Epithelial cell of esophagus (primary cell): ENCODE measurements around the gene NRROS.

Experiments
- DNase-seq: peaks from one replicate; pipeline ENCODE4 v3.0.0; 2010; ENCODE audit warnings: low read depth
- H3K4me3 ChIP-seq: 2 replicates; pipeline ENCODE4 v1.5.1; 2011; ENCODE audit warnings: mild to moderate bottlenecking, low read length, control low read depth
- TF ChIP-seq, protein P1 (sequence below): IDR thresholded peaks from 2 replicates; pipeline ENCODE4 v1.5.1; 2011; ENCODE audit warnings: low read depth, mild to moderate bottlenecking, low read length, control low read depth, inconsistent platforms; ENCODE audit not compliant: insufficient read depth; ENCODE audit errors: missing control alignments

The NRROS gene

DNA sequence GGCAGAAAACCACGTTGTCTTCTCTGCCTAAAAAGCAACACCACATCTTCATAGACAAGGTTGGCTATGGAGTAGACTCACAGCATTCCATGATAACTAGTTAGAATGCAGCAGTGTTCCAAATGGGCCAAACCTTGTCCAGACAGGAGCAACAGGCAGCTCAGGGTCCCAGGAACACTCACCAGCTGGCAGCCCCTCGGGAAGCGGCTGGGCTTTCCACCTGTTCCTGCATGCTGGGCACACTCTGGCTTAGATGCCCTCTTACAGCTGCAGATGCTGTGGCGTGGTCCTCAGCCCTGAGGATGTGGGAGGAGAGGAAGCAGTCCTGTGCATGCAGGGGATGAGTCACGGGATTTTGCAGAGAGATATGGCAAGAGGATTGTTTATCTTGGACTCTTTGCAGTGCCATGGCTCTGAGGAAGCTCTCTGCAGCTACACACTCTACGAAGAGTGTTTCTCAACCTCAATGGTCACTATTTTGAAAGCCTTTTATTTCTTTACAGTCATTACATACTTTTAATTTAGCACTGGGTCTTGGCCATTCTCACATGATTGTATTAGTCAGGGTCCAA, 11.3 kb downstream of the NRROS start:
- no peak overlapping the region for H3K4me3 ChIP-seq
- TF ChIP-seq, protein P1, sequence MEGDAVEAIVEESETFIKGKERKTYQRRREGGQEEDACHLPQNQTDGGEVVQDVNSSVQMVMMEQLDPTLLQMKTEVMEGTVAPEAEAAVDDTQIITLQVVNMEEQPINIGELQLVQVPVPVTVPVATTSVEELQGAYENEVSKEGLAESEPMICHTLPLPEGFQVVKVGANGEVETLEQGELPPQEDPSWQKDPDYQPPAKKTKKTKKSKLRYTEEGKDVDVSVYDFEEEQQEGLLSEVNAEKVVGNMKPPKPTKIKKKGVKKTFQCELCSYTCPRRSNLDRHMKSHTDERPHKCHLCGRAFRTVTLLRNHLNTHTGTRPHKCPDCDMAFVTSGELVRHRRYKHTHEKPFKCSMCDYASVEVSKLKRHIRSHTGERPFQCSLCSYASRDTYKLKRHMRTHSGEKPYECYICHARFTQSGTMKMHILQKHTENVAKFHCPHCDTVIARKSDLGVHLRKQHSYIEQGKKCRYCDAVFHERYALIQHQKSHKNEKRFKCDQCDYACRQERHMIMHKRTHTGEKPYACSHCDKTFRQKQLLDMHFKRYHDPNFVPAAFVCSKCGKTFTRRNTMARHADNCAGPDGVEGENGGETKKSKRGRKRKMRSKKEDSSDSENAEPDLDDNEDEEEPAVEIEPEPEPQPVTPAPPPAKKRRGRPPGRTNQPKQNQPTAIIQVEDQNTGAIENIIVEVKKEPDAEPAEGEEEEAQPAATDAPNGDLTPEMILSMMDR = no peak
- DNase-seq = peak; percentile 95

DNA sequence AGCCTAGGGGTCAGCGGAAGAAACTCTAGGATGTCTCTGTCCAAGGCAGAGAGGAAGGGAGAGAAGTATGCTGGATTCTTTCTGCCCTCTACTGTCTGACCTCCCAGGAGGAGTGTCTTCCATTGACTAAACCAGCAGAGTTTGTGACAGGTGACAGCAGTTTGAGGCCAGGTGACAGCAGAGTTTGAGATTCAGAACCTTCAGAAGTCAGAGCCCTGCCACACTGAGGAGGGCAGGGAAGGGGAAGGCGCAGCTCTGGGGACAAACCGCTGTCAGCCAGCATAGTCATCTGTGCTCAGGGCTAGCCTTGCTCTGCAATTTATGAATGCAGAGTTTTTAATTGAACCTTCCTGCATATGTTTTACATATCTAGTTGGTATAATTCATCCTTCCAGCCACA, 12.3 kb downstream of the NRROS start:
- no peak for DNase-seq
- TF ChIP-seq, protein P1 = no peak

DNA sequence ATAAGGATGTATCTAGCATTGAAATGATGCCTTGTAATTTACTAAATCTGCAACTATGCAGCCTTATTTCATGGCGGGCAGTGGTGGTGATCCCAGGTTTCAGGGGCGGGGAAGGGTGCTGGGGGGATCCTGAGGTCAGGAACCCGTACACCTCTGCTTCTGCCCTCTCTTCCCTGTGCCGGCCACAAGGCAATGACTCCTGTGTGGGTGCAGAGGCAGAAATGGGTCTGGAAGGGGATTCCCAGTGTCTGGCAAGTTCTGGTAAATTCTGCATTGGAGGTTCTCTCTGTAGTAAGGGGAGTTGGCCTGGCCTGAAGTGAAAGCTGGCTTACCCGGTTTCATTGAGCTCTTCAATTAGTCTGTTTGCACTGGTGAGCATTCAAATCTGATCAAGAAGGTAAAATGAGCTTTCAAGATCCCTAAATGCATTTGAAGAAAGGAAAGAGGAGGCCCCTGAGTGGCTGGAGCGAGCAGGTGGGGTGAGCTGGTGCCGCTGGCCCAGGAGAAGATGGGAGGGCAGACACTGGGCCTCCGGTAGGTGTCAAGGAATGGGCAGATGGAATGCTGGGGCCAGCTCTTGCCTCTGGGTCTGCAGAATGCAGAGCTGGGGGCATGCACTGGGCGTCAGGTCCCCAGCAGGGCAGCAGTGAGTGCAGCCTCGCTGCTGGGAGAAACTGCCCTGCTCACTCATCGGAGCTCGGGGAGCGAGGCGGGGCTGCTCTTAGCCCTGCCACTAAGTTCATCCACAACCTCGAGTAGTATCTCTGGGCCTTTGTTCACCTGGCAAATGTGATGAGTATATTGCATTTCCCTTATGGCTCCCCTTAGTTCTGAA, 13.7 kb downstream of the NRROS start:
- no peak for DNase-seq
- no peak overlapping the region for H3K4me3 ChIP-seq
- TF ChIP-seq, protein P1 = no peak

More for the DNA sequence above, 12.3 kb downstream of the NRROS start:
- H3K4me3 ChIP-seq = no peak overlapping the region

DNA sequence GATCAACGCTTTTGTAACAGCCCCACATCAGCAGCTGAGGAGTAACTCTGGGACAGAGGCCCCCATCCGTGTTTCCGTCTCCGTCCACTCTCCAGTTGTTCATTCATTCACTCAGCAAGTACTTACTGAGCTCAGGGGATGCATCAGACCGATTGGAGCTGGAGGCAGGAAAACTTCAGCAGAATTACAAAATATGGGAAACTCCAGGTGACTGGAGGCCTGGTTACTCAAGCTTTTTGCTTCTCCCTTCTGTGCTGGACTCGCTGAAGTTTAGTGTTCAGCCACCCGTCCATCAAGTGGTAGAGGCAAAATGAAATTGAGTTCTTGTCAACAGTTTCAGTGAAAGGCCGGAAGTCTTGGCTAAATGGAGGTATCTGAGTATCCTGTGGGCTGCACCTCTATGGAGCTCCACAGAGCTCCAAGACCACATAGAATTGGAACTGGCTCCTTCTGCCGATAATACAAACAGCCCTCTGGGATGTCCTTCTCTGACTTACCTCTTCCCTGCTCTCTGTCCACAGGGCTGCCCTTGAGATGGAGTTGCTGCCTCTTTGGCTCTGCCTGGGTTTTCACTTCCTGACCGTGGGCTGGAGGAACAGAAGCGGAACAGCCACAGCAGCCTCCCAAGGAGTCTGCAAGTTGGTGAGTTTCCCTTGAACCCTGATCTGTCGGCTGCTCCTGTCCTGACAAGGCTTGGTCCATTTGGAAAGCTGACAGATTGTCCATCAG, 14.7 kb downstream of the NRROS start:
- DNase-seq = peak; percentile 44
- TF ChIP-seq, protein P1 = no peak
- H3K4me3 ChIP-seq = no peak overlapping the region

DNA sequence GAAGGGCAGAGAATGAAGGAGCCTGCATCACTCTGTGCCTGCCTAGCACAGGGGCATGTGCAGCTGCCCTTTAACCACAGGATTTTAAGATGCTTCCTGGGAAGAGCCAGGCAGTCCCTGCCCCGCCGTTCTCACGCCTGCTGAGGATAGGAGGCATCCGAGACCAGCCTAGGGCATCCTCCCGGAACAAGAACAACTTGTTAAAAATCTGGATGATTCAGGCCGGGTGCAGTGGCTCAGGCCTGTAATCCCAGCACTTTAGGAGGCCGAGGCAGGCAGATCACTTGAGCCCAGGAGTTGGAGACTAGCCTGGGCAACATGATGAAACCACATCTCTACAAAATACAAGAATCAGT, 15.2 kb downstream of the NRROS start:
- peak; percentile 87 for DNase-seq
- TF ChIP-seq, protein P1 = no peak
- H3K4me3 ChIP-seq = no peak overlapping the region

DNA sequence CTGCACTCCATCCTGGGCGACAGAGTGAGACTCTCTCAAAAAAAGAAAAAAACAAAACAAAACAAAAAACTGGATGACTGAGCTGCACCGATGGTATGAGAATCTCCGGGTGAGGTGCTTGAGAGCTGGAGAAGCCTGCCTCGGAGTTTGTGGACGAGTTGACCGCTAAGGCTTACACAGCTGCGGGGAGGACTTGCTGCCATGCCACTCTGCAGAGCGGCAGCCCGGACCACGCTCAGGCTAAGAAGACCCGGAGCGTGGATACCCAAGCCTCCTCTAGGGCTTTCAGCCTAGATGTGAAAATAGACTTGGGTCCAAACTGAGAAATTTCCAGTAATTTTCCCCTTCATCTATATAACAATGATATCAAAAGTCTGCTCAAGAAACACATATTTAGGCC, 16.0 kb downstream of the NRROS start:
- TF ChIP-seq, protein P1 = no peak

DNA sequence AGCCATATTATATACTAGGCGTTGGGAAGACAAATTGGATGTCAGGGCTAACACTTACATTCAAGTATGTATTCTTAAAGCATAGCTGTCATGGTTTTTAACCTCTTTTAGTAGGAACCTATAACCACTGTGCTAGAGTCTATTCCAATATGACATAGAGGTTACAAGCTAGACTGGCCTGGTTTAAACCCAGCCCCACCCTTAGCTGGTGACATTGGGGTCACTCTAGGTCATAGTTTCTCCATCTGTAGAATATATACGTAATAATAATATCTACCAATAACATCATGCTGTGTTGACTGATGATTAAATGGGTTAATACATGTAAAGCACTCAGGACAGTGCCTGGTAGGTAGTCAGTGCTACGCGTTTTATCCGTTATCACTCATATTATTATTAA, 16.7 kb downstream of the NRROS start:
- no peak for DNase-seq
- no peak overlapping the region for H3K4me3 ChIP-seq
- TF ChIP-seq, protein P1 = no peak

More for the DNA sequence above, 16.0 kb downstream of the NRROS start:
- no peak overlapping the region for H3K4me3 ChIP-seq
- DNase-seq = no peak
